GM12872 (cell line): Measurements from ENCODE around the gene SLC43A1.

Experiments used
- TF ChIP-seq, protein P1 (sequence below): IDR thresholded peaks from 3 replicates; pipeline ENCODE4 v1.5.1; 2011; ENCODE audit warnings: low read depth, mild to moderate bottlenecking, low read length, moderate library complexity; ENCODE audit not compliant: insufficient read depth

Gene SLC43A1

DNA sequence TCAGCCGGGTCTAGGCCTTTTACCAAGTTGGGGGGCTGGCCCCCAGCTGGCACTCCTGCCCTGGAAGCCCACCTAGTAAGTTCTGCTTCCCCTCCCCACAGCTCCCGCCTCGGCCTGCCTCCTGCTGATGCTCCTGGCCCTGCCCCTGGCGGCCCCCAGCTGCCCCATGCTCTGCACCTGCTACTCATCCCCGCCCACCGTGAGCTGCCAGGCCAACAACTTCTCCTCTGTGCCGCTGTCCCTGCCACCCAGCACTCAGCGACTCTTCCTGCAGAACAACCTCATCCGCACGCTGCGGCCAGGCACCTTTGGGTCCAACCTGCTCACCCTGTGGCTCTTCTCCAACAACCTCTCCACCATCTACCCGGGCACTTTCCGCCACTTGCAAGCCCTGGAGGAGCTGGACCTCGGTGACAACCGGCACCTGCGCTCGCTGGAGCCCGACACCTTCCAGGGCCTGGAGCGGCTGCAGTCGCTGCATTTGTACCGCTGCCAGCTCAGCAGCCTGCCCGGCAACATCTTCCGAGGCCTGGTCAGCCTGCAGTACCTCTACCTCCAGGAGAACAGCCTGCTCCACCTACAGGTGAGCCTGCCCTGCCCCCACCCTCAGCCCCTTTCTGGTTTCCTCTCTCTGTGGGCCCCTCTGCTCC is 47.9 kb downstream of the SLC43A1 start:
- TF ChIP-seq, protein P1, sequence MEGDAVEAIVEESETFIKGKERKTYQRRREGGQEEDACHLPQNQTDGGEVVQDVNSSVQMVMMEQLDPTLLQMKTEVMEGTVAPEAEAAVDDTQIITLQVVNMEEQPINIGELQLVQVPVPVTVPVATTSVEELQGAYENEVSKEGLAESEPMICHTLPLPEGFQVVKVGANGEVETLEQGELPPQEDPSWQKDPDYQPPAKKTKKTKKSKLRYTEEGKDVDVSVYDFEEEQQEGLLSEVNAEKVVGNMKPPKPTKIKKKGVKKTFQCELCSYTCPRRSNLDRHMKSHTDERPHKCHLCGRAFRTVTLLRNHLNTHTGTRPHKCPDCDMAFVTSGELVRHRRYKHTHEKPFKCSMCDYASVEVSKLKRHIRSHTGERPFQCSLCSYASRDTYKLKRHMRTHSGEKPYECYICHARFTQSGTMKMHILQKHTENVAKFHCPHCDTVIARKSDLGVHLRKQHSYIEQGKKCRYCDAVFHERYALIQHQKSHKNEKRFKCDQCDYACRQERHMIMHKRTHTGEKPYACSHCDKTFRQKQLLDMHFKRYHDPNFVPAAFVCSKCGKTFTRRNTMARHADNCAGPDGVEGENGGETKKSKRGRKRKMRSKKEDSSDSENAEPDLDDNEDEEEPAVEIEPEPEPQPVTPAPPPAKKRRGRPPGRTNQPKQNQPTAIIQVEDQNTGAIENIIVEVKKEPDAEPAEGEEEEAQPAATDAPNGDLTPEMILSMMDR, result no peak

DNA sequence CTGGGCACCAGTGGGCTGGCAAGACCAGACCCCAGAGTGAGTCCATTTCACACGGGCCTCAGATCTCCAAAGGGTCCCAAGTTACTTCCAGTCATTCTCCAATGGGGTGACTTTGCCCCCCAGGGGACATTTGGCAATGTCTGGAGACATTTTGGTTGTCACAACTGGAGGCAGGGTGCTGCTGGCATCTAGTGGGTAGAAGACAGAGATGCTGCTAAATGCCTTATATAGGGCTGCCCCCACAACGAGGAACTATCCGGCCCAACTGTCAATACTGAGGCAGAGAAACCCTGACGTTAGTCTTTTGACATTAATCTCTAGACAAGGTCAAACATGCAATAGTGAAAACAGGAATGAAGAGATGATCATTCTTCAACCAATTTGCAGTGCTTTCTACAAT is 48.8 kb downstream of the SLC43A1 start:
- TF ChIP-seq, protein P1, result no peak

DNA sequence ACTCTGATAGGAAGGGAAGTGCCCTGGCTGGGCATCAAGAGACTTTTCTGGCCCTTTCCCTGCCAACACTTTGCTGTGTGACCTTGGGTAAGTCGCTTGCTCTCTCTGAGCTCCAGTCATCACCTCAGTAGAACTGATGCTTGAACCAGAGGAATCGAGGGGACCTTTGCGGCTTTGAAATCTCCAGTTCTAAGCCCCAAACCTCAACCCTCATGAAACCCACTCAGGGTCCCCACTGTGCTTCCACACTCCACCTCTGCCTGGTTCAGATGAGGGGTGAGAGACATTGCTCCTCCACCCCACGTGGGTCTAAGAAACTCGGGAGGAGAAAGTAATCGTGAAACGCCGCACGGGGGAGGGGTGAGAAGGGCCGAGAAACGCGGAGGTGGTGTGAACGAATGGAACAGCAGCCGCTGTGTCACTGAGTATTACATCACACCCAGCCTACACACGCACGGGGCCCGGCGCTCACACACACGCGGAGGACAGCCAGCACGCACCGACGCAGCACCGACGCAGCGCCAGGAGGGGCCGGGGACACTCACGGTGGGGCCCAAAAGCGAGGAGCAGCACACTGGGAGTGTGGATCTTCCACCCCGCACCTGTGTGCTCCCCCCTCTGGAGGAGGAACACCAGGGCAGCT is 50.8 kb downstream of the SLC43A1 start:
- TF ChIP-seq, protein P1, result no peak

DNA sequence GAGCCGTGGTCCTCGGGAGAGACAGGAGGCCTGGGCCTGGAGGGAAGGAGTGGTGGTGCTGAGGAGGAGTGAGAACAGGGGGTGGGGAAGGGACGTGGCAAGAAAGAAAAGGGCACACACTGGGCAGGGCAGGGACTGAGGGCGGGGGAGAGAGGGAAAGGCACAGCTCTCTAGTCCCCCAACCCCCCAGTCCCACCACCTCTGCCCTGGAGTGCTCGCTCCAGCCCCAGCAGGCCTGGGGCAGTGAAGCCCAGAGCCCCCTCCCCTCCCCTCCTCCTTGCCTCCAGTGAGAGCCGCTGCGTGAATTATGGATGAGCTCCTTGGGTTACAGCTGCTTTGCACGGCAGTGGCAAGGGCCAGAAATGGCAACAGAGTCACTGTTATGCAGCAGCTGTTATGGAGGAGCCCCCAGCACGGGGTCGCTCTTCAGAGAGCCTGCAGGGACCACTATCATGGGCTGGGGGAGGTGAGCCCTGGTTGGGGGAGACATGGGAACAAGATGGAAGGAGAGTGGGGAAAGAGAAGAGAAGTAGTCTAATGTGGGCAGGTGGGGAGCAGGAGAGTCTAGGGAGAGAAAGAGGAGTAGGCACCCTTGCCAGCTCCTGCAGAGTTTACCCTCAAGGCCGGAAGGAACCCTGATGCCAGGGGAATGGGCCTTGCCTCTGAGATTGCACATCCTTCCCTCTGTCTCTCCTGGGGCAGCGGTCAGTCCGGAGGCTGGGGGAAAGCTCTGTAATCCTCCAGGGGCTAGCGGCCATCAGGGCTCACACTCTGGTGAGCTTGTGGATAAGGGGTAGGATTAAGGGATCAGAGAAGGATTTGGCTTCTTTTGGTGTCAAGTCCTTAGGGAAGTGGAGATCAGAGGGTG is 51.6 kb downstream of the SLC43A1 start:
- TF ChIP-seq, protein P1, result no peak

DNA sequence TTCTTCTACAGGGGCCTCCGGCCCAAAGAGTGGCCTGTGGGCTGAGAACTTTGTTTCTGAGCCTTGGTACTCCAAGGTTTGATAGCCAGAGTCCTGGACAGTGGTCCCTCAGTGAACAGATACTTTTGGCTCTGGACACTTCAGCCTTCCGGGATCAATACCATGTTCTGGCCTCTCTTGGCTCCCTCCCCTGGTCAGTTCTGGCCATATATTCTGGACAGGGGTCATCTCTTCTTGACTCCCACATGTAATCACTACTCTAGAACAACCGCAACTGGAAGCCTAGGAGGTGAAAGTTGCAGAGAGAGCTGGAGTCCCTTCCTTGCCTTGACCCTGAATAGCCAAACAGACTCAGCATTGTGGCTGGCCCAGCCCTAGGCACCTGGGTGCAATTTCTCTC is 52.9 kb downstream of the SLC43A1 start:
- TF ChIP-seq, protein P1, result no peak

DNA sequence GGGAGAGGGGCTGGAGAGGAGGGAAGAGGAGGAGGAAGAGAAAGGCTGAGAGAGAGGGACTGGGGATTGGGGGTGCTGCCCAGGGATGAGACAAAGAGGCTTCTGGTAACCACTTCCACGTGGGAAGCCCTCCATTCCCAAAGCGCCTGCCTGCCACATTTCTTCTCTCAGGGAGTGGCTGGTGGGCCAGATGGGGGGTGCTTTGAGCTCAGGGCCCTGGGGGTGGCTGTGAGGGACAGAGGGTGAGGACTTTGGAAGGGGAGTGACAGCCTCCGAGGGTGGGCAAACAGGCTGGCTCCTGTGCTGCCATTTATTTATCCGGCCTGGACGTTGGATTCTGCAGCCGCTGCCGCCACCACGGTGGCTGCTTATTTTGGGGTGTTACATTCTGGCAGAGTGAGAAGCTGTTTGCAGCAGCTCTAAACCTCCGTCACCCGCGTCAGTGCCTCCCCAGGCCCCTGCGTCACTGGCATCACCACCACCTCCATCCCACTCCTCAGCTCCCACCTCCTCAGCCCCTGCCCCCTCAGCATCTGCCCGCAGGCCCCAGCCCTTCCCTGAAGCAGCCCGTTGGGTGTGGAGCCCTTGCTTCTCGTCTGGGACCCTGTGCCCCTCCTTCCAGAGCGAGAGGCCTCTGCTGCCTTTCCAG is 53.5 kb downstream of the SLC43A1 start:
- TF ChIP-seq, protein P1, result no peak
